Tibial nerve (tissue), 3 donors: ENCODE data around the gene ACTA1.

Source experiments
- POLR2A ChIP-seq, 2 donors: fragments of 450-650 bp; IDR thresholded peaks; one replicate each; pipeline ENCODE4 v1.6.1; 2017; ENCODE audit warnings: antibody characterized with exemption in 2 of 2, mild to moderate bottlenecking in 2 of 2, moderate library complexity in 2 of 2
- TF ChIP-seq, protein P1 (sequence below), 5 experiments: fragments of 200-600 bp in 3 of 5; fragments of 450-650 bp in 2 of 5; sonication (generic) in 3 of 5; IDR thresholded peaks; one replicate each; pipeline ENCODE4 v1.5.1; 2016 to 2019; ENCODE audit warnings: antibody characterized with exemption in 5 of 5, mild to moderate bottlenecking in 3 of 5, moderate library complexity in 2 of 5

DNA sequence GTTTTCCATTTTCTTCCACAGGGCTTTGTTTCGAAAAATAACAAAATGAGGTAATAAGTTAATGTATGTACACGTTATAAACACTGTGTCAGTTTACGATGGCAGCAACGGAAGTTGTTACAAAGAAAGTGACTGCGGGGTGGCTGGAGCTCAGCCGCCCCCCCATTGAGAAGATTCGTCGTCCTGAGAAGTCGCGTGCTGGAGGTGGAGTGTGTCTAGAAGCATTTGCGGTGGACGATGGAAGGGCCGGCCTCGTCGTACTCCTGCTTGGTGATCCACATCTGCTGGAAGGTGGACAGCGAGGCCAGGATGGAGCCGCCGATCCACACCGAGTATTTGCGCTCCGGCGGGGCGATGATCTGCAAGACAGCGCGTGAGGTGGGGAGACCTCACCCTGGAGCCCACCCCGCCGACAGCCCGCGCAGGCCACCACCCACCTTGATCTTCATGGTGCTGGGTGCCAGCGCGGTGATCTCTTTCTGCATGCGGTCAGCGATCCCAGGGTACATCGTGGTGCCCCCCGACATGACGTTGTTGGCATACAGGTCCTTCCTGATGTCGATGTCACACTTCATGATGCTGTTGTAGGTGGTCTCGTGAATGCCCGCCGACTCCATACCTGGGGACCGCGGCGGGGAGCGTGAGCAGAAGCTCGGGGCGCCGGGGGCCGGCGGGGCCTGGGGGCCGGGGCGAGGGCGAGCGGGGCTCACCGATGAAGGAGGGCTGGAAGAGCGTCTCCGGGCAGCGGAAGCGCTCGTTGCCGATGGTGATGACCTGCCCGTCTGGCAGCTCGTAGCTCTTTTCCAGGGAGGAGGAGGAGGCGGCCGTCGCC, 2.4 kb downstream of the ACTA1 start:
- TF ChIP-seq, protein P1, sequence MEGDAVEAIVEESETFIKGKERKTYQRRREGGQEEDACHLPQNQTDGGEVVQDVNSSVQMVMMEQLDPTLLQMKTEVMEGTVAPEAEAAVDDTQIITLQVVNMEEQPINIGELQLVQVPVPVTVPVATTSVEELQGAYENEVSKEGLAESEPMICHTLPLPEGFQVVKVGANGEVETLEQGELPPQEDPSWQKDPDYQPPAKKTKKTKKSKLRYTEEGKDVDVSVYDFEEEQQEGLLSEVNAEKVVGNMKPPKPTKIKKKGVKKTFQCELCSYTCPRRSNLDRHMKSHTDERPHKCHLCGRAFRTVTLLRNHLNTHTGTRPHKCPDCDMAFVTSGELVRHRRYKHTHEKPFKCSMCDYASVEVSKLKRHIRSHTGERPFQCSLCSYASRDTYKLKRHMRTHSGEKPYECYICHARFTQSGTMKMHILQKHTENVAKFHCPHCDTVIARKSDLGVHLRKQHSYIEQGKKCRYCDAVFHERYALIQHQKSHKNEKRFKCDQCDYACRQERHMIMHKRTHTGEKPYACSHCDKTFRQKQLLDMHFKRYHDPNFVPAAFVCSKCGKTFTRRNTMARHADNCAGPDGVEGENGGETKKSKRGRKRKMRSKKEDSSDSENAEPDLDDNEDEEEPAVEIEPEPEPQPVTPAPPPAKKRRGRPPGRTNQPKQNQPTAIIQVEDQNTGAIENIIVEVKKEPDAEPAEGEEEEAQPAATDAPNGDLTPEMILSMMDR (IDR thresholded peaks at IDR 0.05), result no peak
- TF ChIP-seq POLR2A (IDR thresholded peaks at IDR 0.05), result no peak
